Measurements from ENCODE around the gene HEG1. TPM values are rescaled to one million over a fixed set of nuclear protein-coding genes. Genes with fewer than 3 reads are reported as not detected.
A peak's percentile ranks its signal among the peaks of the same experiment; 100 is the strongest.

HEG1 gene
- total and polyA plus RNA-seq, 4 donors = 20.2 to 32.5 (median 26.3) TPM

- Histone ChIP-seq H3K4me1 (ENCODE audit: control insufficient read depth, insufficient read depth, low read length) (peaks cover 32% of the 10 kb centered on the region), H3K27ac (ENCODE audit: low read depth, low read length) (peak overlapping the region; percentile 40), H3K36me3 (ENCODE audit: control insufficient read depth, insufficient read depth, low read length) (peaks cover 7% of the 10 kb centered on the region), H3K27me3 (ENCODE audit: control insufficient read depth, insufficient read depth, low read length) (peaks cover 4% of the 10 kb centered on the region), H3K9me3 (ENCODE audit: control insufficient read depth, insufficient read depth, low read length) (peaks cover 5% of the 10 kb centered on the region), H3K4me3 (ENCODE audit: low read depth, low read length) (no peak overlapping the region)
- 17% methylated on average over 7 of the region's 11 CpGs for WGBS (ENCODE audit: insufficient coverage)
- DNase-seq (ENCODE audit: low read depth in 4 of 6, low spot score in 6 of 6) = peak in 2 of 6 donors; percentile 74 to 93
These were observed 16.4 kb downstream of the HEG1 start for GRCh38 chr3:125039131-125040100.

DNA sequence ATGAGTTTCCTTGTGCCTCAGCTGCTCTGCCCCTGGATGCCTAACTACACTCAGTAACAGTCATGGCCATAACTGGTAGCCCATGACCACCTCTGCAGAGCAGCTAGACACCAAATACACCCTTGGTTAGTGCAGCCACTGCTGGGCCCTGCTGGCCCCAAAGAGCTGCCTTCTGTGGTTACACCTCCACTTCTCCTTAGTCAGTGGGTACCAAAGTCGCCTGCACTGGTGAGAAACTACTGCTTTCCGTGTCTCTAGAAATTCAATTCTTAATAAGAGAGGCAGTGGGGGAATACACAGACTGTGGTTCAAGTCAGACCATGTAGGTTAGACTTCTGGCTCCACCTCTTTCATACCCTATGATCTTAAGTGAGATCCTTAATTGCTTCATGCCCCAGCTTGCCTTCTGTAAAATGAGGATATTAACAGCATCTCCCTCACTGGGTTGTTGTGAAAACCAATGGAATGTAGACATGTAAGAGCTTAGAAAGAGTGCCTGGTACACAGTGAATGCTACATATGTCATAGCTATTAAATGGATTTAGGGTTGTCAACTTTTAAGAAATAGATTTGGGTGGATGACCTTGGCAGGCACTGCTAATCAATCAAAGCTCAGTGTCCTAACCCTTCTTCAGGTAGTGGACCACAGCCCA lies 18.2 kb downstream of the HEG1 start:
- WGBS (ENCODE audit: insufficient coverage) = no CpG with 5 or more reads among the region's 2 CpGs
- H3K4me1 ChIP-seq (ENCODE audit: control insufficient read depth, insufficient read depth, low read length) = peaks cover 23% of the 10 kb centered on the region

GRCh38 chr3:125035217-125035616 lies 20.6 kb downstream of the HEG1 start:
- DNase-seq (ENCODE audit: low read depth in 4 of 6, low spot score in 6 of 6) = no peak
- H3K9me3 ChIP-seq (ENCODE audit: control insufficient read depth, insufficient read depth, low read length) = peaks cover 5% of the 10 kb centered on the region
- H3K27me3 ChIP-seq (ENCODE audit: control insufficient read depth, insufficient read depth, low read length) = no peaks in the 10 kb centered on the region
- H3K27ac ChIP-seq (ENCODE audit: low read depth, low read length) = no peak overlapping the region
- 100% methylated on average over 1 of the region's 5 CpGs for WGBS (ENCODE audit: insufficient coverage)
- H3K36me3 ChIP-seq (ENCODE audit: control insufficient read depth, insufficient read depth, low read length) = no peaks in the 10 kb centered on the region
- H3K4me3 ChIP-seq (ENCODE audit: low read depth, low read length) = no peak overlapping the region
- peaks cover 24% of the 10 kb centered on the region for H3K4me1 ChIP-seq (ENCODE audit: control insufficient read depth, insufficient read depth, low read length)

More for the DNA sequence above, 18.2 kb downstream of the HEG1 start:
- no peak for DNase-seq (ENCODE audit: low read depth in 4 of 6, low spot score in 6 of 6)
- Histone ChIP-seq H3K27ac (ENCODE audit: low read depth, low read length) (no peak overlapping the region), H3K36me3 (ENCODE audit: control insufficient read depth, insufficient read depth, low read length) (peaks cover 2% of the 10 kb centered on the region), H3K4me3 (ENCODE audit: low read depth, low read length) (no peak overlapping the region), H3K9me3 (ENCODE audit: control insufficient read depth, insufficient read depth, low read length) (peaks cover 5% of the 10 kb centered on the region), H3K27me3 (ENCODE audit: control insufficient read depth, insufficient read depth, low read length) (peaks cover under 1% of the 10 kb centered on the region)

DNA sequence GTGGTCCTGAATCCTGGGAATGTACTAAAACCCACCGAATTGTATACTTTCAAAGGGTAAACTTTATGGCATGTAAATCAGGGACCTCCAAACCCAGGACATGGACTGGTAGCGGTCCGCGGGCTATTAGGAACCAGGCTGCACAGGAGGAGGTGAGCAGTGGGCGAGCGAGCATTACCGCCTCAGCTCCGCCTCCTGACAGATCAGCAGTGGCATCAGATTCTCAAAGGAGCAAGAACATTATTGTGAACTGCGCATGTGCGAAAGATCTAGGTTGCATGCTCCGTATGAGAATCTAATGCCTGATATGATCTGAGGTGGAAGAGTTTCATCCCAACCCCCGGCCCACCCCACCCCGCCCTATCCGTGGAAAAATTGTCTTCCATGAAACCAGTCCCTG lies 22.2 kb downstream of the HEG1 start:
- H3K27me3 ChIP-seq (ENCODE audit: control insufficient read depth, insufficient read depth, low read length) = no peaks in the 10 kb centered on the region
- H3K4me1 ChIP-seq (ENCODE audit: control insufficient read depth, insufficient read depth, low read length) = peaks cover 15% of the 10 kb centered on the region
- no peak overlapping the region for H3K4me3 ChIP-seq (ENCODE audit: low read depth, low read length)
- WGBS (ENCODE audit: insufficient coverage) = 72% methylated on average over 10 of the region's 14 CpGs
- peak in 1 of 6 donors; percentile 35 for DNase-seq (ENCODE audit: low read depth in 4 of 6, low spot score in 6 of 6)
- H3K9me3 ChIP-seq (ENCODE audit: control insufficient read depth, insufficient read depth, low read length) = peaks cover 5% of the 10 kb centered on the region
- no peaks in the 10 kb centered on the region for H3K36me3 ChIP-seq (ENCODE audit: control insufficient read depth, insufficient read depth, low read length)
- no peak overlapping the region for H3K27ac ChIP-seq (ENCODE audit: low read depth, low read length)

DNA sequence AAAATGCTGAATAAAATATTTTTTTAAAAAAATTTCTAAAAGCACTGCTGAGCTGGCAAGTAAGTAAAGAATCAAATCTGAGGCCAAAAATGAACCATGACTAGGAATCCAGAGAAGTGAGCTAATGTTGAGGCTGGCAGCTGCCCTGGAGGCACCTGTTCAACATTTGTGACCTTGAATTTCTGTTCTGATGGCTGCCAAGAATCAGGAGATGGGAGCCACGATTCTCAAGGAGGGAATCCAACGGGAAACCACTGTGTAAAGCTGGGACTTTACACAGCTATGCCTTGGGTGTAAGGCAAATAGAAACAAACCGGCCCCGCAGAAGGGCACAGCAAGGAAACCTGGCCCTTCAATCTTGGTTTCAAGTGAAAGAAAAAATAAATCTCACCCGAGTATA lies 22.7 kb downstream of the HEG1 start:
- peaks cover 11% of the 10 kb centered on the region for H3K4me1 ChIP-seq (ENCODE audit: control insufficient read depth, insufficient read depth, low read length)
- H3K27ac ChIP-seq (ENCODE audit: low read depth, low read length) = no peak overlapping the region
- peaks cover 2% of the 10 kb centered on the region for H3K36me3 ChIP-seq (ENCODE audit: control insufficient read depth, insufficient read depth, low read length)
- 31% methylated on average over 2 of the region's 5 CpGs for WGBS (ENCODE audit: insufficient coverage)
- no peak overlapping the region for H3K4me3 ChIP-seq (ENCODE audit: low read depth, low read length)
- no peaks in the 10 kb centered on the region for H3K27me3 ChIP-seq (ENCODE audit: control insufficient read depth, insufficient read depth, low read length)
- H3K9me3 ChIP-seq (ENCODE audit: control insufficient read depth, insufficient read depth, low read length) = peaks cover 5% of the 10 kb centered on the region
- DNase-seq (ENCODE audit: low read depth in 4 of 6, low spot score in 6 of 6) = no peak

DNA sequence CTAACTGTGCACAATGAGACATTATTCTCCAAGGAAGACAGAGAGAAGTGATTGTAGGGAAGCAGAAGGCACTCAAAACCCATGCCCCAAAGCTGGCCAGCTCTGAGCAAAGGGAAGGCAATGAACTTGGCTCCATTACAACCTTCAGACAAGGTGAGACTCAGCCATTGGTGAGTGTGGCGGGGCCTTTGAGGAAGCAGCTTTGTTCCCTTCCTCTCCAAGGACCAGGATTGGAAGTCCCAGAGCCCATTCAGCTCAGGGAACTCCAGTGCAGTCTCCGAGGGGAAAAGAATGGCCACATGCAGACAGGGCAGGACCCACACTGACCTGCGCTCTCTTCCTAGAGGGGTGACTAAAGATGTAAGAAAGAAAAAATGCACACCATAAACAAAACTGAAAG lies 23.1 kb downstream of the HEG1 start:
- Histone ChIP-seq H3K4me3 (ENCODE audit: low read depth, low read length) (no peak overlapping the region), H3K27me3 (ENCODE audit: control insufficient read depth, insufficient read depth, low read length) (no peaks in the 10 kb centered on the region), H3K27ac (ENCODE audit: low read depth, low read length) (no peak overlapping the region), H3K9me3 (ENCODE audit: control insufficient read depth, insufficient read depth, low read length) (peaks cover 5% of the 10 kb centered on the region), H3K4me1 (ENCODE audit: control insufficient read depth, insufficient read depth, low read length) (peaks cover 9% of the 10 kb centered on the region), H3K36me3 (ENCODE audit: control insufficient read depth, insufficient read depth, low read length) (peaks cover 3% of the 10 kb centered on the region)
- no peak for DNase-seq (ENCODE audit: low read depth in 4 of 6, low spot score in 6 of 6)
- no CpG with 5 or more reads among the region's 3 CpGs for WGBS (ENCODE audit: insufficient coverage)

DNA sequence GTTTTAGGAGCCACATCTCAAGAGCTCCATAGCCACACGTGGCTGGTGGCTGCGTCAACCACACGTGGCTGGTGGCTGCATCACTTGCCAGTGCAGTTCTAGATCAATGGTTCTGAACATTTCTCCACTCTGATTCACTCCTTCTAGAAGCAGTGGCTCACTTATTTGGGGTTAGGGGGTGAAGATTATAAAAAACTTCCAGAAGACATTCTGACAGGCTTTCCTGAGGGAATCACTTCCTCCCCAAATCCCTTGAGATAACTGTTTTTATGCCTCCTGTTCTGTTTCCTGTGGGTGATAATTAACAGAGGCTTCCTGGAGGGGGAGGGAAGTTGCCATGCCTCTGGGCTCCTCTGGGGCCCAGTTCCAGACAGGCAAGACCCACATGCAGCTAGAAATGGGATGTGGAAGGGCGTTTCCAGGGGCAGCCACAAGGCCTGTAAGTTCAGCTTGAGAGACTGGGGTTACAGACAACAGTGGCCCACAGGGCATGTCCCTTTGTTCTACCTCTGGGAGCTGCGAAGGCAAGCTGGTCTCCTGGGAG lies 23.6 kb downstream of the HEG1 start:
- Histone ChIP-seq H3K27ac (ENCODE audit: low read depth, low read length) (no peak overlapping the region), H3K4me3 (ENCODE audit: low read depth, low read length) (no peak overlapping the region), H3K36me3 (ENCODE audit: control insufficient read depth, insufficient read depth, low read length) (peaks cover 3% of the 10 kb centered on the region), H3K9me3 (ENCODE audit: control insufficient read depth, insufficient read depth, low read length) (peaks cover 5% of the 10 kb centered on the region), H3K27me3 (ENCODE audit: control insufficient read depth, insufficient read depth, low read length) (no peaks in the 10 kb centered on the region), H3K4me1 (ENCODE audit: control insufficient read depth, insufficient read depth, low read length) (peaks cover 9% of the 10 kb centered on the region)
- WGBS (ENCODE audit: insufficient coverage) = 10% methylated on average over 2 of the region's 5 CpGs
- DNase-seq (ENCODE audit: low read depth in 4 of 6, low spot score in 6 of 6) = no peak

DNA sequence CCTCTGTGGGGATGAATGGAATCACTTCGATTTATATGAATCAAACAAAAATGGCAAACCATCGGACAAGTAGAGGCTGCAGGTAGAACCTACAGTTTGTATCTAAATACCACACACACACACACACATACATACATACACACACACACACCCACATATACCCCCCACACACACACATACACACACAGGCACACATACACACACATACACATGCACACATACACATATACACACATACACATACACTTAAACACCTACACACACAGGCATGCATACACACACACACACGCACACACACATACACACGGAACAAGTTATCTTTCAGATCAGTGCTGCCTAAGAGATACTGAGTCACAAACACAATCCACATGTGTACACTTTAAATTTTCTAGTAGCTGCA lies 24.3 kb downstream of the HEG1 start:
- 100% methylated on average over 1 of the region's 4 CpGs for WGBS (ENCODE audit: insufficient coverage)
- no peak overlapping the region for H3K4me3 ChIP-seq (ENCODE audit: low read depth, low read length)
- no peak for DNase-seq (ENCODE audit: low read depth in 4 of 6, low spot score in 6 of 6)
- peaks cover 3% of the 10 kb centered on the region for H3K36me3 ChIP-seq (ENCODE audit: control insufficient read depth, insufficient read depth, low read length)
- no peak overlapping the region for H3K27ac ChIP-seq (ENCODE audit: low read depth, low read length)
- peaks cover 5% of the 10 kb centered on the region for H3K9me3 ChIP-seq (ENCODE audit: control insufficient read depth, insufficient read depth, low read length)
- H3K4me1 ChIP-seq (ENCODE audit: control insufficient read depth, insufficient read depth, low read length) = peaks cover 9% of the 10 kb centered on the region
- H3K27me3 ChIP-seq (ENCODE audit: control insufficient read depth, insufficient read depth, low read length) = no peaks in the 10 kb centered on the region

- whole genome bisulfite sequencing (ENCODE audit: insufficient coverage) = 93% methylated on average over 2 of the region's 4 CpGs
- H3K36me3 ChIP-seq (ENCODE audit: control insufficient read depth, insufficient read depth, low read length) = peaks cover 3% of the 10 kb centered on the region
- H3K27ac ChIP-seq (ENCODE audit: low read depth, low read length) = no peak overlapping the region
- no peaks in the 10 kb centered on the region for H3K27me3 ChIP-seq (ENCODE audit: control insufficient read depth, insufficient read depth, low read length)
- no peak for DNase-seq (ENCODE audit: low read depth in 4 of 6, low spot score in 6 of 6)
- H3K4me1 ChIP-seq (ENCODE audit: control insufficient read depth, insufficient read depth, low read length) = peaks cover 15% of the 10 kb centered on the region
- H3K4me3 ChIP-seq (ENCODE audit: low read depth, low read length) = no peak overlapping the region
- H3K9me3 ChIP-seq (ENCODE audit: control insufficient read depth, insufficient read depth, low read length) = no peaks in the 10 kb centered on the region
These were observed 27.1 kb downstream of the HEG1 start for GRCh38 chr3:125028657-125029056.

Data from spinal cord (tissue), 10 donors.